PFSK-1 (cell line): ENCODE measurements around the gene TPPP.

ENCODE experiments used
- FOXP2 ChIP-seq: optimal IDR thresholded peaks from 2 replicates; pipeline ENCODE3; 2011; ENCODE audit warnings: borderline replicate concordance, control low read depth, inconsistent platforms; ENCODE audit not compliant: insufficient read depth; ENCODE audit errors: extremely low read length, extremely low read depth
- POLR2AphosphoS5 ChIP-seq: IDR thresholded peaks from 2 replicates; pipeline ENCODE4 v1.6.1; 2012; ENCODE audit warnings: low read depth, mild to moderate bottlenecking, control low read depth, low read length, moderate library complexity
- REST ChIP-seq, 2 experiments: IDR thresholded peaks; 2 replicates each; pipeline versions ENCODE4 v1.6.1 to v1.8.0; 2011 to 2012; ENCODE audit warnings: low read depth in 2 of 2, low read length in 2 of 2, control low read depth in 1 of 2, inconsistent platforms in 1 of 2, mild to moderate bottlenecking in 1 of 2, moderate library complexity in 1 of 2; ENCODE audit not compliant: insufficient read depth in 1 of 2
- SIN3A ChIP-seq: IDR thresholded peaks from 2 replicates; pipeline ENCODE4 v1.6.1; 2012; ENCODE audit warnings: mild to moderate bottlenecking, low read length, moderate library complexity, borderline replicate concordance; ENCODE audit not compliant: insufficient read depth
- TAF1 ChIP-seq: IDR thresholded peaks from 2 replicates; pipeline ENCODE4 v1.6.1; 2012; ENCODE audit warnings: low read length, control low read depth, borderline replicate concordance; ENCODE audit not compliant: insufficient read depth

Gene TPPP

GRCh38 chr5:684751-685216 is 8.4 kb downstream of the TPPP start:
- TF ChIP-seq TAF1 (no peak), POLR2AphosphoS5 (no peak), SIN3A (no peak), FOXP2 (no peak), REST (IDR thresholded peaks at IDR 0.05; ENCODE audit: insufficient read depth in 1 of 2, low read depth in 2 of 2, low read length in 2 of 2) (no peak)

- TF ChIP-seq REST (IDR thresholded peaks at IDR 0.05; ENCODE audit: insufficient read depth in 1 of 2, low read depth in 2 of 2, low read length in 2 of 2) (no peak), TAF1 (no peak), FOXP2 (no peak), SIN3A (no peak), POLR2AphosphoS5 (no peak)
Measured at GRCh38 chr5:683551-684481, 9.3 kb downstream of the TPPP start.

- TF ChIP-seq SIN3A (no peak), REST (IDR thresholded peaks at IDR 0.05; ENCODE audit: insufficient read depth in 1 of 2, low read depth in 2 of 2, low read length in 2 of 2) (no peak), FOXP2 (no peak)
Measured at GRCh38 chr5:677131-678101, 15.7 kb downstream of the TPPP start.

GRCh38 chr5:676699-677076 is 16.5 kb downstream of the TPPP start:
- TF ChIP-seq REST (IDR thresholded peaks at IDR 0.05; ENCODE audit: insufficient read depth in 1 of 2, low read depth in 2 of 2, low read length in 2 of 2) (no peak), TAF1 (no peak), SIN3A (no peak), POLR2AphosphoS5 (no peak), FOXP2 (no peak)
